Suppressor macrophage (primary cell): Measurements from ENCODE around the gene STKLD1.

Experiments used
- DNase-seq, 4 experiments: peaks; one replicate each; pipeline ENCODE4 v3.0.0-alpha.2; 2020 to 2022

The STKLD1 gene

DNA sequence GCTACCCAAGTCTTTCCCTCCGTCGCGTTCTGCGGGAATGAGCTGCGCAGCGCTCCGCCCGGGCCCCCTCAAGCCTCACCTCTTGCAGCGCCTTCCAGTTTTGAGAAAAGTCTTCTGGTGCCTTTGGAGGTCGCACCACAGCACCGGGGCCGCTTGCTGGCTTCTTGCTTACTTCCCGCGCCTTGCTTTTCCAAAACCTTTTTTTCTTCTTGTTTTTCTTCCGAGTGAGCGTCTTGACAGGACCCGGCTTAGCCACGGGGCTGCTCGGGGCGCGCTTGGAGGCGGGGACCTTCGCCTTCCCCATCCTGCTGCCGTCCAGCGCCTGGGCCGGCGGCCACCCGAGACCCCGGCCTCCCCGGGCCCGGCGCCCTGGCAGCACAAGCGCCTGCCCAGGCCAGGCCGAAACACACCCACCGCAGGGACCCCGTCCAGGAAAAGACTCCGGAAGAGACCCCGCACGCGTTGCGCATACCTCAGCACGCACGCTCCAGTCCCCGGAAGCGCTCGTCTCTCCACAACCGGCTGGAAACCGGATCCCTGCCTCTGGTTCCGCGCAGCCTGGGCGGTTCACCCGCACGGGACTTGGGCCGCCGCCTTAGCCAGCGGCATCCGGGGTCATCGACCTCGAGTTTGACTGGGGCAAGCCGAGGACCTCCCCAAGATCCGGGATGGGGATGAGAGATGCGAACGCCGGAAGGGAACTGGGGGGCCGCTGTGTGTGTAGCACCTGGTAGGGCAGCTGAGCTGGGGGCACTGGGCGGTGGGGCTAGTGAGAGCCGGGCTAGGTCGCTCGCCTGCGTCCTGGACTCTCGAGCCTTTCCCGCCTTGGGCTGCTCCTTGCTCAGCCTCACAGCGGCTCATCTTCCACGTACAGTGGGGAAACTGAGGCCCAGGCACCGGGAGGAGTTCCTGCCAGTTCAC is 41.6 kb downstream of the STKLD1 start, which contains the start of gene REXO4:
TSS of gene REXO4 (minus strand) at position 470 of the 921 bp plus-strand sequence. CDS start at position 304, 166 bp downstream.
- DNase-seq, result peak; percentile 90 to 93 (median 91)

DNA sequence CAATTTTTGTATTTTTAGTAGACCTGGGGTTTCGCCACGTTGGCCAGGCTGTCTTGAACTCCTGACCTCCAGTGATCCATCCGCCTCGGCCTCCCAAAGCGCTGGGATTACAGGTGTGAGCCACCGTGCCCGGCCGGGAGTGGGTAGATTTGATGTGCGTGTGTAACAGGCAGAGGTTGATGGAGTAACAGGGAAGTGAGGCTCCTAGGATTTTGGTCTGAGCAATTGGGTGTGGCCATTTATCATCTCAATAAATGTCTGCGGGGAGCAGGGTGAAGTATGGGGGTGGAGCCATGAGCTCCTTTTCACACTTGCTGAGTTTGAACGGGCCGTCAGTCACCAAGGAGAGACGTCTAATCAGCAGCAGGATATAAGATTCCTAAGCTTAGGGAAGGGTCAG is 42.8 kb downstream of the STKLD1 start:
- no peak for DNase-seq

DNA sequence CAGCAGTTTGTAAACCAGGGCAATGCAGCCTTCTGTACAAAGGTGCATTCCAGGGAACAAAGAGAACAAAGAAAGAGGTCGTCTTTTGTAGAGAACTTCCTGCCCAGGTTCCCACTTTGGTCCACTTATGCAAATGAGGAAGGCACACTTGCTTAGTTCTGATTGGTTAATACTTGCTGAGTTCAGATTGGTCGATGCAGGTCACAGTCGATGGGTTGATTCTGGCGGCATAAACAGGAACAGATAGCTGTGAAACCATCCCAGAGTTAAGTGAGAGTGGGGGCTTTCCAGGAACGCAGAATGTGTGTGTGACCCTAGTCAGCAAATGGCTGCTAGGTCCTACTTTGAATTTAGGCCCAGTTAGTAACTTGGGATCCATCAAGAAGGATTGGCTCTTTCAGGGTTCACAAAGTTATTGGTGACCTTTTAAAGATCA is 44.2 kb downstream of the STKLD1 start:
- peak in 2 of 4 experiments; percentile 10 to 31 for DNase-seq

DNA sequence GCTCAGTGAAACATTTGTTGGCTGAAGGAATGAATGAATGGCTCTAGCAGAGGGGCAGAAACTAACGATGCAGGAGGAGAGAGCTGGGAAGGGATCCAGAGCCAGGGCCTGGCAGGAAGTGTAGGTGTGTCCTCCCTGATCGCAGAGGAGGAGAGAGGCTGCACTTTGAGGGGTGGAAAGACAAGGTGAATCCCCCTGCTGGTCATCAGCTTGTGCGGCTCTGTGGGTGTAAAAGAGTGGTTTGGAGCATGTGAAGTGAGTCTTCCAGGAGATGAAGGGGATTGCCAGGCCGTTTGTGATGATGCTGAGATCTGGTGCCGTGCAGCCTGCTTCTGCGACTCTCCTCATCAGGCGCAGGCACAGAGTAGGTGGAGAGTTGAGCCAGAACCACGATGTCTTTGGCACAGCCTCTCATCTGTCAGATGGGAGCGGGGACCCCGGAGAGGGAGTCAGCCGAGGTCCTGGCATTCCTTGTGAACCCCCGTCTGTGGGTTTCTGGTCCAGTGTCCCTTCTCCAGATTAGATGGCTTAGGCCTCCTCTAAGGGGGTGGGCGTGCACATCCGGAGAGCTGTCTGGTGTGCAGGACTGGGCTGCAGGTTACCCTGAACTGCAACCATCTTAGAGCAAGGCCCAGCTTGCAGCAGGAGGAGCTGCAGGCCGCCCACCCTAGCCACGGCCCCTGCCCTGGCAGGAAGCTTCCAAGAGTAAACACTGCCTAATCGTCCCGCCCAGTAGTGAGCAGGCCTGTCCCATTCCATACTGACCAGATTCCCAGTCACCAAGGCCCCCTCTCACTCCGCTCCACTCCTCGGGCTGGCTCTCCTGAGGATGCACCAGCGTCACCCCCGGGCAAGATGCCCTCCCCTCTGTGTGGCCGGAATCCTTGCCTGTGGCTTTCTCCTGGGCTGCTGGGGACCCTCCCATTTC is 45.7 kb downstream of the STKLD1 start, which contains the start of gene ADAMTS13:
TSS of gene ADAMTS13 (plus strand) at position 753 of the 928 bp plus-strand sequence. CDS start at position 830, 77 bp downstream.
- no peak for DNase-seq

DNA sequence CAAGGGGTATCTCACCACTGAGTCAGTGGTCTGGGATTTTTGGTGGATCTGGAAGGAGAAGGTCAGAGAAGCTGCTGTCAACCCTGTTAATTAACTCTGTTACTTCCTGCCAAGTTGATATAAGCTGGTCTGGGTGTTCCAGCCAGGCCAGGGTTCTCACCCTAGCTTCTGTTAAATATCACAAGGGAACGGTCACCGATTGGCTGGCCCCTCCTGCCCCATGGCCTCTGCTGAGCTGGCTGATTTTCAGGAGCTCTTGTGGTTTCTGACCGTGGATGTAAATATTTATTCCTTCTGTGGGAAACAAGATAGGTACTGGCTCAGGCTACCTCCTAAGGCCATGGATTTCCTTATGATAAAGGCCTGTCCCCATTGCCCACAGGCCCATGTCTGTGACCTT is 47.0 kb downstream of the STKLD1 start:
- DNase-seq, result no peak

DNA sequence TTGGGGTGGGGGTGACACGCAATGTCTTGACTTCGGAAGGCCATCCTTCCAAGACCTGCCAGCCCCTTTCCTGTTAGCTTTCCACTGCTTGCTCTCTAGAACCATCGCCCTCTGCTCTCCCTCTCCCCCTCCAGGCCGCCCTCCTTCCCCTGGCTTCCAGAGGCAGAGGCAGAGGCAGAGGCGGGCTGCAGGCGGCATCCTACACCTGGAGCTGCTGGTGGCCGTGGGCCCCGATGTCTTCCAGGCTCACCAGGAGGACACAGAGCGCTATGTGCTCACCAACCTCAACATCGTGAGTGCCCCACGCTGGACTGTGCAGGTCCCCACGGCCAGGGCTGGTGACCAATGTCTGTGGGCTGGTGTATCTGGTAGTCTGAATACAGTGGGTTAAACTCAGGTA is 48.0 kb downstream of the STKLD1 start:
- DNase-seq, result no peak

DNA sequence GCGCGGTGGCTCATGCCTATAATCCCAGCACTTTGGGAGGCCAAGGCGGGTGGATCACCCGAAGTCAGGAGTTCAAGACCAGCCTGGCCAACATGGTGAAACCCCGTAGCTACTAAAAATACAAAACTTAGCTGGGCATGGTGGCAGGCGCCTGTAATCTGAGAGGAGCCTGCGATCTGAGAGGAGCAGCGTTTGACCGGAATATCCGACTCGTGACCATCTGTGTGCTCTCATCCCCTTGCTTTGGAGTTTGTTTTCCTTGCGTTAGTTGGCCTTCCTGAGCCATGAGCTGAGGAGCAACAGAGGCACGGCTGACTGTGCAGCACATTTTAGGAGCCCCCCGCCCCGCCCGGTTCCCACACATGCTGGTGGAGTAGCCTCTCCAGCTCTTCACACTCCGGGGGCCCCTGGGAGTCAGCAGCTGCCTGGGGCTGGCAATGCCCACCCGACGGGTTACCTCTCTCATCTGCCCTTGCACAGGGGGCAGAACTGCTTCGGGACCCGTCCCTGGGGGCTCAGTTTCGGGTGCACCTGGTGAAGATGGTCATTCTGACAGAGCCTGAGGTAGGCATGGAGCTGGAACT is 49.0 kb downstream of the STKLD1 start:
- DNase-seq, result no peak

DNA sequence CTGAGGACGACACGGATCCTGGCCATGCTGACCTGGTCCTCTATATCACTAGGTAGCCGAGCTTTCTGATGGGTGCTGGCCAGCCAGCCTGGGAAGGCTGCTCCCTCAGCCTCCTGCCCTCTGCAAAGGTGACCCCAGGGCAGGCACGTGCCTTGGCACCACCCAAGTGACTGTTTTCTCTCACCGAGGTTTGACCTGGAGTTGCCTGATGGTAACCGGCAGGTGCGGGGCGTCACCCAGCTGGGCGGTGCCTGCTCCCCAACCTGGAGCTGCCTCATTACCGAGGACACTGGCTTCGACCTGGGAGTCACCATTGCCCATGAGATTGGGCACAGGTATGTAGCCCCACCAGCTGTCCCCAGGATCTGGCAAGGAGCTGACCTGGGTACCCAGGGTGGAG is 49.8 kb downstream of the STKLD1 start:
- no peak for DNase-seq

DNA sequence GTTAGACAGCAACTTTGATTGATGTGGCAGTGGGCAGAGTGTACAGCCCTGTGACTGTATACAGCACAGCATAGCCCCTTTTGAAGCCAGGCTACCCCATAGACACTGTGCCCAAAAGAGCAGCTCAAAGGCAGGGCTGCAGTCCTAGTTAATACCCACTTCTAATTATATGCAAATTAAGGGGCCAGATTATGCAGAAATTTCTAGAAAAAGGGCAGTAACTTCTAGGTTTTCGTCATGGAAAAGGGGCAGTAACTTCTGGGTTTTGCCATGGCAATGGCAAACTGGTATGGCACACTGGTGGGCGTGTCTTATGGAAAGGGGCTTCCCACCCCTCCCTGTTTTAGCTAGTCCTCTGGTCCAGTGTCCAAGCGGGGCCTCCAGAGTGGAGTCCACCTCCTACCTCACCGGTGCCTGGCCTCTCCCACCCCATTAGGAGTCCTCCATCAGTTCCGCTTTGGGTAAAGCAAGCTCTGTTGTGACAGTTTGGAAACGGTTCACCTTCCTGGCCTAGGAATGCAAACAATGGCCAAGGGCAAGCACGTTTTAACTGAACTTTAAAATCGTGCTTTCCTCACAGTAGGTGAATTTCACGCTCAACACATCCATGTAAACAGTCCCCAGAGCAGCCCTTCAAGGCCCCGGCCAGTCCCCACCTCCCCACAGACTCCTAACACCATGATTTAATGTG is 51.6 kb downstream of the STKLD1 start:
- DNase-seq, result no peak

DNA sequence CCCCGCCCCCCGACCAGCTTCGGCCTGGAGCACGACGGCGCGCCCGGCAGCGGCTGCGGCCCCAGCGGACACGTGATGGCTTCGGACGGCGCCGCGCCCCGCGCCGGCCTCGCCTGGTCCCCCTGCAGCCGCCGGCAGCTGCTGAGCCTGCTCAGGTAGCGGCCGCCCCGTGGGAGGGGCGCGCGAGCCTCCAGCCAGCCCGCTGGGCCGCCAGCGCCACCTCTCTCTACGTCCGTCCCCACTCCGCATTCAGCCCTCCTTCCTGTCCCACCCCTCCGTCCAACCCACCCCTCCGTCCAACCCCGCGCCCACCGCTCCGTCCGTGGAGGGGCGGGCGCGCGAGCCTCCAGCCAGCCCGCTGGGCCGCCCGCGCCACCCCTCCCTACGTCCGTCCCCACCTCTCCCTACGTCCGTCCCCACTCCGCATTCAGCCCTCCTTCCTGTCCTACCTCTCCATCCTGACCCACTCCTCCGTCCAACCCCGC is 52.5 kb downstream of the STKLD1 start:
- DNase-seq, result no peak

DNA sequence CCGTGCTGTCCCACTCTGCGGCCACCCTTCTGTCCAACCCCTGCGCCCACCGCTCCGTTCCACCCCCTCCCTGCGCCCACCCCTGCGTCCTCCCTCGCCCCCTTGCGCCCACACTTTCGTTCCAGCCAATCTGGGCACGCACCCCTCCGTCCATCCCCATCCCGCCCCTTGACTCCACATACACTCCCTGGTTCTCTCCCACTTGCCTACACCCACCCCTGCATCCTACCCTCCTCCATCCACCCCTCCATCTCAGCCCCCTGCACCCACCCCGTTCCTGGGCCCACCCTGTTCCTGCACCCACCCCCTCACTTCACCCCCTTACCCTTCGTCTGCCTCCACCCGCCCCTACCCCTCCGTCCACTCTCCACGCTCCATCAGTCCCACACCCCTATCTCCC is 53.0 kb downstream of the STKLD1 start:
- no peak for DNase-seq

DNA sequence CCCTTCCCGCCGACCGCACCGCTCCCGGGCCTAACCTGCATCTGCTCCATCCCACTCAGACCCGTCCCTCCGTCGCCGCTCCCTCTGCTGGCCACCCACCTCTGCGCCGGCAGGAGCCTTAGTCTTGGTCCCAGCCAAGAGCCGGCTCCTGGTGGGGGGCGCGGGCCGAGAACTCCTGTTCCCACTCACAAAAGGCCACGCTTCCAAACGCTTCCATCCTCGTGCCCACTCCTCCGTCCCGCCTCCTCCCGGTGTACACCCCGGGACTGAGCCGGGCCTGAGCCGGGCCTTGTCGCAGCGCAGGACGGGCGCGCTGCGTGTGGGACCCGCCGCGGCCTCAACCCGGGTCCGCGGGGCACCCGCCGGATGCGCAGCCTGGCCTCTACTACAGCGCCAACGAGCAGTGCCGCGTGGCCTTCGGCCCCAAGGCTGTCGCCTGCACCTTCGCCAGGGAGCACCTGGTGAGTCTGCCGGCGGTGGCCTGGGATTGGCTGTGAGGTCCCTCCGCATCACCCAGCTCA is 53.5 kb downstream of the STKLD1 start:
- DNase-seq, result peak in 1 of 4 experiments; percentile 15

DNA sequence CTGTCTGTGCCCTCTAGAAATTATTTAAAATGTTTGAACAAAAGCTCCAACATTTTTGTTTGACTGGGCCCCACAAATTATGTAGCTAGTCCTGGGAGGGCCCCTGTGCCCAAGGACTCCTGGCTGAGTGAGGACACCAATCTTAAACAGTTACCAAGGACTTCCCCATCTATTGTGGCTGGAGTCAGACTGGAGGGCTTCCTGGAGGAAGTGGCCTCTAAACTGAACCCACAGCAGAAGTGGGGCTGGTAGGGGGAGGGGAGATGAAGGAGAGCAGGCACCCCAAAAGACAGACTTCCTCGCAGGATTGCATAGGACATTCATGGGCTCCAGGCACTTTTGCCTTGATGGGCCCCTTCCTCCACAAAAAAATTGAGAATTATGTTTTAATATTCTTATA is 54.1 kb downstream of the STKLD1 start:
- DNase-seq, result peak in 3 of 4 experiments; percentile 11 to 24 (median 17)

DNA sequence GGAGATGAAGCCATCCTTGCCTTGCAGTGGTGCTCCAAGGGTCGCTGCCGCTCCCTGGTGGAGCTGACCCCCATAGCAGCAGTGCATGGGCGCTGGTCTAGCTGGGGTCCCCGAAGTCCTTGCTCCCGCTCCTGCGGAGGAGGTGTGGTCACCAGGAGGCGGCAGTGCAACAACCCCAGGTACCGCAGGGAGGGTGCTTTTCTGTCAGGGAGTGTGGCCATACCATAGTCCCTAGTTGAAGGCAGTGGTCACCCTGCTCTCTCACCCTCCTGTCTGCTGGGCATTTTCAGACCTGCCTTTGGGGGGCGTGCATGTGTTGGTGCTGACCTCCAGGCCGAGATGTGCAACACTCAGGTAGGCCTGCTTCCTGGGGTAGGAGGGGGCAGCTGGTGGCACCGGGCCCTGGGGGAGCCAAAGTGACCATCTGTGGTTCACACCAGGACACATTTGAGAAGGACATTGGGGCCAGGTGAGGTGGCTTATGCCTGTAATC is 57.2 kb downstream of the STKLD1 start:
- DNase-seq, result no peak

DNA sequence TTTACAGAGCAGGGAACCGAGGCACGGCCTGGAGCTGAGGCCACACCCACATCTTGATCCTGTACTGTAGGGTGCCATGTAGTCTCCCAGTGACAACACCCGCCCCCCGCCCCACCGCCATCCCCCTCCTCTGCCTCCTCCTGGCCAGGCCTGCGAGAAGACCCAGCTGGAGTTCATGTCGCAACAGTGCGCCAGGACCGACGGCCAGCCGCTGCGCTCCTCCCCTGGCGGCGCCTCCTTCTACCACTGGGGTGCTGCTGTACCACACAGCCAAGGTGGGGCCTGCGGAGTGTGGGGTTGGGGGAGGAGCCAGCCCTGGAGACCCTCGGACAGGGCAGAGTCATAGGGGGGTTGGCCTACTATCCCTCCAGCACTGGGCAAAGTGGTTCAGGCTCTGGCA is 60.5 kb downstream of the STKLD1 start:
- no peak for DNase-seq

DNA sequence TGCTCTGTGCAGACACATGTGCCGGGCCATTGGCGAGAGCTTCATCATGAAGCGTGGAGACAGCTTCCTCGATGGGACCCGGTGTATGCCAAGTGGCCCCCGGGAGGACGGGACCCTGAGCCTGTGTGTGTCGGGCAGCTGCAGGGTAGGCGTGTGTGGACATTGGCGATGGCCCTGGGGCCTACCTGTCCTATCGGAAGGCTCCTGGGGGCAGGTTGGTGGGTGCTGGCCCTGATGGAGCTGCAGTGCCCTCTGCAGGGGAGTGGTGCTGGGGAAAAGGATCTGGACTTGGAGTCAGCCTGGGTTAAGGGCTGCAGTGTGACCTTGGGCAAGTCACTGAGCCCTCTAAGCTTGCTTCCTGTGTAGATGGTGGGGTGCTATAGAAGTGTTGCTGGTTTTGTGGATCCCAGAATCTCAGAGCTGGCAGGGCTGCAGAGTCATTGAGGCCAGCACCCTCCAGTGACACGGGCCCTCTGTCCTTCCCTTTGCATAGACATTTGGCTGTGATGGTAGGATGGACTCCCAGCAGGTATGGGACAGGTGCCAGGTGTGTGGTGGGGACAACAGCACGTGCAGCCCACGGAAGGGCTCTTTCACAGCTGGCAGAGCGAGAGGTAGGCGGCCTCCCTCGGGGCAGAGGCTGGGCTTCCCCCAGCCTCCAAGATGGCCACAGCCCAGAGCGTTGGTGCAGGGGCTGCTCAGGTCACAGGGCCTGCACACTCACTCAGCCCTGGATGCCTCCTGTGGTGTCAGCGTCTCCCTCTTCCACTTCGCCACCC is 61.8 kb downstream of the STKLD1 start:
- no peak for DNase-seq

DNA sequence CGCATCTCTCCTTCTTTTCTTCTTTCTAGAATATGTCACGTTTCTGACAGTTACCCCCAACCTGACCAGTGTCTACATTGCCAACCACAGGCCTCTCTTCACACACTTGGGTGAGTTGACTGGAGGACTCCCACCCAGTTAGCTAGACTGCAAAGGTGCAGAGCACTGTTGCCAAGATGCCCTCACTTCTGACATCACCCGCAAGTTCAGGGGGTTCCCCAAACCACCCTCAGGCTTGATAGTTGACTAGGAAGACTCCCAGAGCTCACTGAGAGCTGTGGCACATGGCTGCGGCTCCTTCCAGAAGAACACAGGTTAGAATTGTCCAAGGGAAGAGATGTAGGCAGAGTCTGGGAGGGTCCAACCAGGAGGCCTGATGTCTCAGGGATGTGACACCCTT is 63.2 kb downstream of the STKLD1 start:
- DNase-seq, result no peak

DNA sequence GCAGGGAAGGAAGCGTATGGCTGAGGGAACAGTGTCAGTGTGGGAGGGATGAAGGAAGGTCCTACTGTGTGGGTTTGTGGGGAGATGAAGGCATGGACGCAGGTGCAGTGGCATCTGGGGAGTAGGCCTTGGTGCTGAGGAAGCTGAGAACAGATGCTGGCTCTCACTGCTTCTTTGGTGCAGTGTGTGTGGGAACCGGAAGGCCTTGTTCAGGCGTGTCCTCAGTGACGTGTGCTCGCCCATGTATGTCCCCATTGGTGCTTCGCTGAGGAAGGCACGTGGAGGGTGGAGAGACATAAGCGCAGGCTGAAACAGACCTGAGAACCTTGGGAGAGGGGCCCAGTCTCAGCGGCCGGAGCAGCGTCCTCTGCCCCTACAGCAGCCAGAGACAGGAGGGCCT is 64.7 kb downstream of the STKLD1 start:
- no peak for DNase-seq

DNA sequence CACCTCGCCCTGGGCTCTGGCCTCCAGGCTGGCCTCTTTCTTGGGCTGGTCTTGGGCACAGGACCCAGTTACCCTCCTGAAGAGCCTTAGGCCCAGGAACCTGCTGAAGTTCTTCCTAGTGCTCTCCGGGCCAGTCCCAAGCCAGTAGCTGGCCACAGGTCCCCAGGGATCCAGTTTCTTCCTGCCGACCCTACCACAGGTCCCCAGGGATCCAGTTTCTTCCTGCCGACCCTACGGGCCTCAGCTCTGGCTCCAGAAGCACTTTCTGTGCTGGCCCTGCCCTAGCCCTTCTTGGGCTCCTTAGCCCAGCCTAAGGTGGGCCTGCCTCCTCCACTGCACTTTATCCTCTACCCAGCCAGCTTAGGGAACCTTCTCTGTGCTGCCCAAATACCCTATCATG is 65.4 kb downstream of the STKLD1 start:
- no peak for DNase-seq

DNA sequence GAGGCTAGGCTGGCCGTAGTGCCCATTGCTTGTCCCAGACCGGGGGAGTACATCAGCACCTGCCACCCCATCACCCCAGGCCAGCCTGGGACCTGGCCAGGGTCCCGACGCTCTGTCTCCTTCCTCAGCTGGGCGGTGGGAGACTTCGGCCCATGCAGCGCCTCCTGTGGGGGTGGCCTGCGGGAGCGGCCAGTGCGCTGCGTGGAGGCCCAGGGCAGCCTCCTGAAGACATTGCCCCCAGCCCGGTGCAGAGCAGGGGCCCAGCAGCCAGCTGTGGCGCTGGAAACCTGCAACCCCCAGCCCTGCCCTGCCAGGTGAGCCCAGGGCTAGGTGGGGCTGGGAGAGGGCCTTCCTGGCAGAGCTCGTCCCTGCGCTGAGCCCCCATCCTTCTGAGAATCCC is 67.1 kb downstream of the STKLD1 start:
- no peak for DNase-seq

DNA sequence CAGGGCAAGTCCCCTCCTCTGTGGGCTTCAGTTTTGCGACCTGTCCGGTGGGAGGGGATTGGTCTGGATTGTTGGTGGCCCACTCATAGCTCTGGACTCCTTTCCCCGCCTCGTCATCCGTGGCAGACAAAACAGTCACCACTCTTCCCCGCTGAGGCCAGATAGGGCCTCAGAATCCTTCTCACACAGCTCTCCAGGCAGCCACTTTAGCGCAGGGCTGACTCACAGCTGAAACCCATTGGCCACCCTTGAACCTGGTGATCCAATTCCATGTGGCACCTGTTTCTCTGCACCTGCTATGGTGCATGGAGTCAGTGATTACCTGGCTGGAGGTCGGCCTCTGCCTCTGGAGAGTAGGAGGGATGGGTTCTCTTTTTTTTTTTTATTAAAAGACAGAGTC is 67.8 kb downstream of the STKLD1 start:
- no peak for DNase-seq
